ENCODE results near the gene E2F2. TPM values are rescaled to one million over a fixed set of nuclear protein-coding genes. Genes with fewer than 3 reads are reported as not detected.
A peak's percentile ranks its signal among the peaks of the same experiment; 100 is the strongest.

Gene E2F2
- total RNA-seq, 1 donor from 2014 or later: 0.16 TPM

- peaks cover 35% of the 10 kb centered on the region for H3K4me1 ChIP-seq
- no peak for DNase-seq
- no peaks in the 10 kb centered on the region for H3K36me3 ChIP-seq
- H3K27me3 ChIP-seq (ENCODE audit: low read depth): peaks cover 22% of the 10 kb centered on the region
- no peak for TF ChIP-seq CTCF (IDR thresholded peaks at IDR 0.05; ENCODE audit: borderline replicate concordance)
- peak overlapping the region; percentile 73 for H3K4me3 ChIP-seq
- no peaks in the 10 kb centered on the region for H3K9me3 ChIP-seq (replicated peaks)
- intact Hi-C loops (cut with micrococcal nuclease): no loop called here
- no peak overlapping the region for H3K27ac ChIP-seq (replicated peaks)
Observed at GRCh38 chr1:23529146-23530086, 1.6 kb downstream of the E2F2 start.

GRCh38 chr1:23528250-23528978, 2.6 kb downstream of the E2F2 start:
- intact Hi-C loops (cut with micrococcal nuclease): no loop called here
- H3K4me3 ChIP-seq: peak overlapping the region; percentile 15

GRCh38 chr1:23527900-23528249, 3.2 kb downstream of the E2F2 start:
- Histone ChIP-seq H3K4me3 (peak overlapping the region; percentile 15), H3K9me3 (replicated peaks) (no peaks in the 10 kb centered on the region), H3K27me3 (ENCODE audit: low read depth) (peaks cover 22% of the 10 kb centered on the region), H3K4me1 (peaks cover 35% of the 10 kb centered on the region), H3K27ac (replicated peaks) (peak overlapping the region; percentile 33), H3K36me3 (no peaks in the 10 kb centered on the region)
- no peak for DNase-seq
- no peak for TF ChIP-seq CTCF (IDR thresholded peaks at IDR 0.05; ENCODE audit: borderline replicate concordance)
- intact Hi-C loops (cut with micrococcal nuclease): no loop called here

More at GRCh38 chr1:23528250-23528978, 2.6 kb downstream of the E2F2 start:
- Histone ChIP-seq H3K36me3 (no peaks in the 10 kb centered on the region), H3K27ac (replicated peaks) (peak overlapping the region; percentile 33), H3K27me3 (ENCODE audit: low read depth) (peaks cover 22% of the 10 kb centered on the region), H3K4me1 (peaks cover 35% of the 10 kb centered on the region), H3K9me3 (replicated peaks) (no peaks in the 10 kb centered on the region)
- peak; percentile 80 for DNase-seq
- TF ChIP-seq CTCF (IDR thresholded peaks at IDR 0.05; ENCODE audit: borderline replicate concordance): no peak

- TF ChIP-seq CTCF (IDR thresholded peaks at IDR 0.05; ENCODE audit: borderline replicate concordance): no peak
- Histone ChIP-seq H3K9me3 (replicated peaks) (no peaks in the 10 kb centered on the region), H3K4me3 (no peak overlapping the region), H3K36me3 (no peaks in the 10 kb centered on the region), H3K4me1 (peaks cover 35% of the 10 kb centered on the region), H3K27ac (replicated peaks) (no peak overlapping the region), H3K27me3 (ENCODE audit: low read depth) (peaks cover 22% of the 10 kb centered on the region)
- DNase-seq: no peak
- intact Hi-C loops (cut with micrococcal nuclease): no loop called here
Observed at GRCh38 chr1:23527366-23527765, 3.7 kb downstream of the E2F2 start.

GRCh38 chr1:23526329-23527041, 4.5 kb downstream of the E2F2 start:
- no peak for TF ChIP-seq CTCF (IDR thresholded peaks at IDR 0.05; ENCODE audit: borderline replicate concordance)
- peaks cover 29% of the 10 kb centered on the region for H3K4me1 ChIP-seq
- peaks cover 22% of the 10 kb centered on the region for H3K27me3 ChIP-seq (ENCODE audit: low read depth)
- intact Hi-C loops (cut with micrococcal nuclease): no loop called here
- H3K9me3 ChIP-seq (replicated peaks): no peaks in the 10 kb centered on the region
- H3K4me3 ChIP-seq: no peak overlapping the region
- DNase-seq: no peak
- H3K27ac ChIP-seq (replicated peaks): no peak overlapping the region
- no peaks in the 10 kb centered on the region for H3K36me3 ChIP-seq

Data from left ventricle myocardium inferior (tissue), 1 donor.